IMR-90 (cell line): ENCODE data around the gene PRR19. TPM values are rescaled to one million over a fixed set of nuclear protein-coding genes. Genes with fewer than 3 reads are reported as not detected.
A peak's percentile ranks its signal among the peaks of the same experiment; 100 is the strongest.

Experiments
- ATAC-seq: fragments of 200-7000 bp; cut with Tn5 transposase; 2 replicates; pipeline ENCODE4 v1.9.1; 2020; ENCODE audit warnings: low read depth, mild to moderate bottlenecking, moderate library complexity
- BruUV-seq: library from RNA; stranded (reverse); fragments of 400-500 nt; replicated peaks from 2 replicates; lab custom pipeline; 2021; lab: Mats Ljungman, UMichigan
- CTCF ChIA-PET: fragments of 300-600 bp; formaldehyde crosslinking; extraction: SDS; loops from one replicate; lab custom pipeline; 2021; ENCODE audit warnings: antibody characterized with exemption; lab: Yijun Ruan, JAX
- POLR2A ChIA-PET: fragments of 300-600 bp; sonication (Branson Sonifier 250); formaldehyde crosslinking; loops from one replicate; lab custom pipeline; 2022; ENCODE audit warnings: antibody characterized with exemption; ENCODE audit not compliant: unreplicated experiment; lab: Charles Lee
- DNase-seq: peaks from one replicate; pipeline ENCODE4 v3.0.0; 2013
- H2AFZ ChIP-seq: replicated peaks from 2 replicates; pipeline ENCODE3; 2013; ENCODE audit warnings: low read length, mild to moderate bottlenecking; ENCODE audit not compliant: poor library complexity
- H2AK5ac ChIP-seq: 2 replicates; pipeline ENCODE4 v1.6.1; 2013; ENCODE audit warnings: low read depth, low read length, inconsistent platforms
- H2AK9ac ChIP-seq: replicated peaks from 2 replicates; pipeline ENCODE3; 2013; ENCODE audit warnings: mild to moderate bottlenecking, low read depth, low read length, moderate library complexity; ENCODE audit not compliant: poor library complexity
- H2BK120ac ChIP-seq: 2 replicates; pipeline ENCODE4 v1.6.1; 2013; ENCODE audit warnings: low read depth, low read length, inconsistent platforms
- H2BK15ac ChIP-seq: 3 replicates; pipeline ENCODE4 v1.6.1; 2013; ENCODE audit warnings: low read depth, low read length, inconsistent platforms
- H2BK20ac ChIP-seq: 2 replicates; pipeline ENCODE4 v1.6.1; 2013; ENCODE audit warnings: low read depth, mild to moderate bottlenecking, inconsistent platforms, low read length, moderate library complexity
- H2BK5ac ChIP-seq: 2 replicates; pipeline ENCODE4 v1.6.1; 2013; ENCODE audit warnings: mild to moderate bottlenecking, low read depth, low read length, inconsistent platforms; ENCODE audit not compliant: poor library complexity, severe bottlenecking
- H3K14ac ChIP-seq: replicated peaks from 2 replicates; pipeline ENCODE4 v1.6.1; 2013; ENCODE audit warnings: low read depth, low read length, inconsistent platforms
- H3K18ac ChIP-seq: 2 replicates; pipeline ENCODE4 v1.6.1; 2013; ENCODE audit warnings: low read depth, low read length, control low read depth
- H3K23ac ChIP-seq: 2 replicates; pipeline ENCODE4 v1.6.1; 2013; ENCODE audit warnings: low read depth, low read length, inconsistent platforms
- H3K27ac ChIP-seq: 2 replicates; pipeline ENCODE4 v1.5.1; 2013; ENCODE audit warnings: mild to moderate bottlenecking, control low read depth, low read length; ENCODE audit not compliant: insufficient read depth
- H3K27me3 ChIP-seq: 2 replicates; pipeline ENCODE4 v1.6.1; 2013; ENCODE audit warnings: low read length; ENCODE audit not compliant: control insufficient read depth, insufficient read depth
- H3K36me3 ChIP-seq: 2 replicates; pipeline ENCODE4 v1.6.1; 2013; ENCODE audit warnings: low read length, mixed read lengths; ENCODE audit not compliant: control insufficient read depth, insufficient read depth
- H3K4ac ChIP-seq: 2 replicates; pipeline ENCODE4 v1.6.1; 2013; ENCODE audit warnings: low read depth, low read length, inconsistent platforms
- H3K4me1 ChIP-seq: 2 replicates; pipeline ENCODE4 v1.6.1; 2013; ENCODE audit warnings: low read length, mixed read lengths; ENCODE audit not compliant: control insufficient read depth, insufficient read depth
- H3K4me2 ChIP-seq: 2 replicates; pipeline ENCODE4 v1.6.1; 2013; ENCODE audit warnings: low read depth, mild to moderate bottlenecking, control low read depth, low read length, moderate library complexity
- H3K4me3 ChIP-seq: 2 replicates; pipeline ENCODE4 v1.5.1; 2013; ENCODE audit warnings: low read depth, mild to moderate bottlenecking, control low read depth, low read length, moderate library complexity; ENCODE audit not compliant: insufficient read depth
- H3K56ac ChIP-seq: 2 replicates; pipeline ENCODE4 v1.6.1; 2013; ENCODE audit warnings: low read length, inconsistent platforms; ENCODE audit not compliant: insufficient read depth; ENCODE audit errors: extremely low read depth
- H3K79me1 ChIP-seq, 2 experiments: 2 replicates each; pipeline ENCODE4 v1.6.1; 2013; ENCODE audit warnings: low read length in 2 of 2, inconsistent platforms in 1 of 2, low read depth in 1 of 2
- H3K9ac ChIP-seq: 2 replicates; pipeline ENCODE4 v1.6.1; 2013; ENCODE audit warnings: low read depth, low read length, control low read depth
- H3K9me1 ChIP-seq: 2 replicates; pipeline ENCODE4 v1.6.1; 2013; ENCODE audit warnings: low read length, inconsistent platforms; ENCODE audit not compliant: insufficient read depth
- H3K9me3 ChIP-seq: 2 replicates; pipeline ENCODE4 v1.6.1; 2013; ENCODE audit warnings: low read length; ENCODE audit not compliant: control insufficient read depth, insufficient read depth
- H4K20me1 ChIP-seq: 2 replicates; pipeline ENCODE4 v1.6.1; 2013; ENCODE audit warnings: low read length, inconsistent platforms; ENCODE audit not compliant: insufficient read depth
- H4K5ac ChIP-seq: 2 replicates; pipeline ENCODE4 v1.6.1; 2013; ENCODE audit warnings: mild to moderate bottlenecking, low read depth, low read length, control low read depth
- H4K8ac ChIP-seq, 2 experiments: 2 replicates each; pipeline ENCODE4 v1.6.1; 2013; ENCODE audit warnings: low read depth in 2 of 2, low read length in 2 of 2, control low read depth in 1 of 2, inconsistent platforms in 1 of 2
- H4K91ac ChIP-seq: 2 replicates; pipeline ENCODE4 v1.6.1; 2013; ENCODE audit warnings: low read depth, low read length, inconsistent platforms; ENCODE audit not compliant: insufficient read depth
- BHLHE40 ChIP-seq: fragments of 150-350 bp; IDR thresholded peaks from 2 replicates; pipeline ENCODE4 v1.6.1; 2016; ENCODE audit warnings: mild to moderate bottlenecking, low read depth, low read length
- CHD1 ChIP-seq: IDR thresholded peaks from 2 replicates; pipeline ENCODE4 v1.6.1; 2012; ENCODE audit warnings: low read depth, low read length, improper control_type of control experiment
- CTCF ChIP-seq: conservative IDR thresholded peaks from 2 replicates; pipeline ENCODE4 v1.5.1; 2012; ENCODE audit warnings: mild to moderate bottlenecking, low read depth, low read length, improper control_type of control experiment
- ELK1 ChIP-seq: fragments of 150-350 bp; IDR thresholded peaks from 2 replicates; pipeline ENCODE4 v1.6.1; 2016; ENCODE audit warnings: low read depth, mild to moderate bottlenecking, low read length, moderate library complexity, borderline replicate concordance
- FOS ChIP-seq: fragments of 150-350 bp; IDR thresholded peaks from 2 replicates; pipeline ENCODE4 v1.6.1; 2016; ENCODE audit warnings: low read depth, low read length
- MAFK ChIP-seq: IDR thresholded peaks from 2 replicates; pipeline ENCODE4 v1.6.1; 2012; ENCODE audit warnings: low read depth, low read length, improper control_type of control experiment
- MAZ ChIP-seq: IDR thresholded peaks from 2 replicates; pipeline ENCODE4 v1.6.1; 2012; ENCODE audit warnings: low read depth, mild to moderate bottlenecking, low read length, improper control_type of control experiment, moderate library complexity, borderline replicate concordance
- POLR2A ChIP-seq: IDR thresholded peaks from 2 replicates; pipeline ENCODE4 v1.6.1; 2012; ENCODE audit warnings: mild to moderate bottlenecking, low read depth, low read length
- RAD21 ChIP-seq: IDR thresholded peaks from 2 replicates; pipeline ENCODE4 v1.6.1; 2012; ENCODE audit warnings: low read length, improper control_type of control experiment
- RCOR1 ChIP-seq: IDR thresholded peaks from 2 replicates; pipeline ENCODE4 v1.6.1; 2012; ENCODE audit warnings: mild to moderate bottlenecking, low read length, improper control_type of control experiment; ENCODE audit not compliant: insufficient replicate concordance
- RFX5 ChIP-seq: IDR thresholded peaks from 2 replicates; pipeline ENCODE4 v1.8.0; 2012; ENCODE audit warnings: low read depth, mild to moderate bottlenecking, low read length, moderate library complexity
- SMC3 ChIP-seq: fragments of 150-350 bp; IDR thresholded peaks from 2 replicates; pipeline ENCODE4 v1.6.1; 2016; ENCODE audit warnings: low read depth, mild to moderate bottlenecking, antibody characterized with exemption, low read length, moderate library complexity
- USF2 ChIP-seq: fragments of 150-350 bp; IDR thresholded peaks from 2 replicates; pipeline ENCODE4 v1.6.1; 2017; ENCODE audit warnings: mild to moderate bottlenecking, antibody characterized with exemption, low read length, low read depth
- WGBS, 2 experiments: methylation state at CpG; one replicate each; pipeline versions ENCODE4 v1.1.5 to v1.1.7; 2013; ENCODE audit warnings: missing lambda C conversion rate in 2 of 2; ENCODE audit not compliant: insufficient read length in 1 of 2; ENCODE audit errors: extremely low coverage in 2 of 2; 5-methylcytosine and 5-hydroxymethylcytosine counted together
- dilution Hi-C: fragments of 300-500 bp; cut with HindIII; formaldehyde crosslinking; loops from one replicate; pipeline ENCODE4 v1.14.3; 2018; ENCODE audit warnings: low sequenced_read_pairs; ENCODE audit not compliant: unreplicated experiment
- in situ Hi-C: fragments of 300-500 bp; cut with MboI; formaldehyde crosslinking; loops from 3 replicates; pipeline ENCODE4 v1.14.3; 2019; ENCODE audit warnings: low sequenced_read_pairs, inconsistent platforms, mixed read lengths
- intact Hi-C: fragments of 100-400 bp; cut with micrococcal nuclease; formaldehyde crosslinking; loops from 2 replicates; pipeline ENCODE4 v1.10.0; 2022
- polyA plus RNA-seq, 3 experiments: library from polyadenylated mRNA; depleted of rRNA; stranded (reverse); fragments of >200 nt; gene quantifications; 2 replicates each; pipeline ENCODE4 v1.2.3, GENCODE V29; 2012; ENCODE audit warnings: low replicate concordance in 1 of 3
- total RNA-seq: library from RNA; depleted of rRNA; stranded (reverse); fragments of >200 nt; gene quantifications from 2 replicates; pipeline ENCODE4 v1.2.3, GENCODE V29; 2012

PRR19 gene
- total and polyA plus RNA-seq, 2 of the 4 experiments (the other 2 are of a cell fraction): 0.36 to 1.6 TPM

- Histone ChIP-seq H3K56ac (peak overlapping the region; percentile 68), H3K9ac (peak overlapping the region; percentile 87), H4K5ac (no peak overlapping the region), H2BK120ac (no peak overlapping the region; the same call in 1 of the 2 replicates), H4K91ac (peak overlapping the region; percentile 59; the same call in 1 of the 2 replicates), H3K9me3 (no peaks in the 10 kb centered on the region), H3K14ac (peak overlapping the region; percentile 63), H3K18ac (no peak overlapping the region), H3K4ac (peak overlapping the region; percentile 83), H3K4me1 (peaks cover 50% of the 10 kb centered on the region), H2AK9ac (peak overlapping the region; percentile 97), H3K9me1 (peaks cover 17% of the 10 kb centered on the region), H3K79me1 (peaks cover 38 to 76% of the 10 kb centered on the region in 2 experiments), H2BK20ac (no peak overlapping the region), H4K8ac (peak overlapping the region in 1 of 2 experiments; percentile 74; a peak in 2 of 4 replicates), H3K4me3 (peak overlapping the region; percentile 65), H2BK5ac (peak overlapping the region; percentile 81), H3K27ac (peak overlapping the region; percentile 93), H3K27me3 (no peaks in the 10 kb centered on the region), H3K36me3 (peaks cover 9% of the 10 kb centered on the region; the same call in 1 of the 2 replicates), H4K20me1 (peaks cover 44% of the 10 kb centered on the region), H2AK5ac (peak overlapping the region; percentile 95), H2BK15ac (no peak overlapping the region), H3K4me2 (peak overlapping the region; percentile 89), H3K23ac (peak overlapping the region; percentile 33; the same call in 1 of the 2 replicates), H2AFZ (peak overlapping the region; percentile 90)
- peak; percentile 83 for DNase-seq
- in situ Hi-C loops (no loop called here), intact Hi-C loops (loop anchor here (1.0 to 2.0 kb wide), 2 partner anchors 25 to 34 kb away; partner anchors contain the start of gene ERF), dilution Hi-C loops (no loop called here)
- POLR2A ChIA-PET: no interaction called here
- BruUV-seq: no TSS peak
- peak; percentile 47 for ATAC-seq
- 1% methylated on average over 33 of the region's 89 CpGs; no CpG with 5 or more reads in 1 of the 2 experiments for WGBS, 2 experiments
- CTCF ChIA-PET: interaction anchor here (0.6 to 3.6 kb wide), 6 partner anchors 10 to 1993 kb away, joined by 3 to 29 read pairs (median 4); partner anchors contain the start of gene CIC
- TF ChIP-seq POLR2A: no peak
- peak; percentile 81 for TF ChIP-seq RAD21
- peak; percentile 88 for TF ChIP-seq CTCF
- peak; percentile 87 for TF ChIP-seq MAZ
- no peak for TF ChIP-seq FOS
- 0 out of 2 replicates have a peak, but pooled peaks have one; percentile 29 for TF ChIP-seq RFX5
- TF ChIP-seq RCOR1: no peak
- no peak for TF ChIP-seq ELK1
- TF ChIP-seq BHLHE40: peak; percentile 30; the same call in 1 of the 2 replicates
- TF ChIP-seq USF2: no peak
- no peak for TF ChIP-seq MAFK
- peak; percentile 75 for TF ChIP-seq SMC3
- no peak for TF ChIP-seq CHD1
These were observed 21.8 kb upstream of the PRR19 start for GRCh38 chr19:42279902-42280814.
